ENCODE data around the gene SLC25A42. TPM values are rescaled to one million over a fixed set of nuclear protein-coding genes. Genes with fewer than 3 reads are reported as not detected.
A peak's percentile ranks its signal among the peaks of the same experiment; 100 is the strongest.
"Not testable (repeated sequence)": the region's sequence is repeated elsewhere in the genome, so short reads cannot be mapped to it uniquely, and the experiment has no call there.

SLC25A42 gene
- total RNA-seq, 1 donor from 2014 or later, result 4.4 TPM

GRCh38 chr19:19138109-19138981 lies 74.6 kb downstream of the SLC25A42 start, which contains the start of gene TMEM161A:
TMEM161A (minus strand) TSS chr19:19138478; CDS start chr19:19138428, 50 bp downstream.
- peak; percentile 99 for DNase-seq

- DNase-seq, result no peak
Measured at GRCh38 chr19:19139876-19140229, 76.1 kb downstream of the SLC25A42 start.

GRCh38 chr19:19140476-19140875 lies 76.7 kb downstream of the SLC25A42 start:
- DNase-seq, result no peak

- DNase-seq, result no peak
Measured at GRCh38 chr19:19142347-19142746, 78.6 kb downstream of the SLC25A42 start.

- no peak for DNase-seq
Measured at GRCh38 chr19:19145281-19145680, 81.5 kb downstream of the SLC25A42 start.

- peak; percentile 74 for DNase-seq
Measured at GRCh38 chr19:19145684-19146608, 82.2 kb downstream of the SLC25A42 start.

GRCh38 chr19:19146865-19147264 lies 83.1 kb downstream of the SLC25A42 start:
- no peak for DNase-seq

- no peak for DNase-seq
Measured at GRCh38 chr19:19147344-19147743, 83.5 kb downstream of the SLC25A42 start.

GRCh38 chr19:19148504-19148903 lies 84.7 kb downstream of the SLC25A42 start:
- DNase-seq, result not testable (repeated sequence)

GRCh38 chr19:19149435-19149834 lies 85.6 kb downstream of the SLC25A42 start:
- no peak for DNase-seq

GRCh38 chr19:19151418-19151817 lies 87.6 kb downstream of the SLC25A42 start:
- DNase-seq, result no peak

GRCh38 chr19:19152668-19153384 lies 89.0 kb downstream of the SLC25A42 start:
- no peak for DNase-seq

GRCh38 chr19:19154768-19155494 lies 91.1 kb downstream of the SLC25A42 start:
- no peak for DNase-seq

GRCh38 chr19:19155495-19156219 lies 91.9 kb downstream of the SLC25A42 start:
- DNase-seq, result no peak

- DNase-seq, result no peak
Measured at GRCh38 chr19:19157808-19158207, 94.0 kb downstream of the SLC25A42 start.

GRCh38 chr19:19159534-19159933 lies 95.7 kb downstream of the SLC25A42 start:
- DNase-seq, result no peak

- DNase-seq, result no peak
Measured at GRCh38 chr19:19160461-19161035, 96.8 kb downstream of the SLC25A42 start.

GRCh38 chr19:19162495-19162894 lies 98.7 kb downstream of the SLC25A42 start:
- no peak for DNase-seq

All from dermis blood vessel endothelial cell (primary cell).